Prostate gland (tissue), 2 donors: ENCODE results near the gene SLC27A6. TPM values are rescaled to one million over a fixed set of nuclear protein-coding genes. Genes with fewer than 3 reads are reported as not detected.

Source experiments
- DNase-seq: peaks from one replicate; pipeline ENCODE4 v3.0.0-alpha.2; 2019; ENCODE audit warnings: low spot score
- H3K27ac ChIP-seq, 2 donors: fragments of 200-600 bp; sonication (generic); 2 replicates each; pipeline ENCODE4 v1.5.1; 2017 to 2019
- H3K27me3 ChIP-seq: fragments of 200-600 bp; sonication (generic); replicated peaks from 2 replicates; pipeline ENCODE4 v1.5.1; 2019; ENCODE audit not compliant: insufficient read depth
- H3K36me3 ChIP-seq, 2 donors: fragments of 200-600 bp; sonication (generic); 1 replicate in 1 of 2; 2 replicates in 1 of 2; pipeline versions ENCODE4 v1.5.1 to v1.8.1; 2017 to 2019
- H3K4me1 ChIP-seq: fragments of 200-600 bp; sonication (generic); replicated peaks from 2 replicates; pipeline ENCODE4 v1.5.1; 2019
- H3K4me3 ChIP-seq, 2 donors: fragments of 200-600 bp; sonication (generic); 2 replicates each; pipeline ENCODE4 v1.5.1; 2017 to 2019
- H3K9me3 ChIP-seq: fragments of 200-600 bp; sonication (generic); 2 replicates; pipeline ENCODE4 v1.5.1; 2017
- POLR2A ChIP-seq: fragments of 450-650 bp; IDR thresholded peaks from one replicate; pipeline ENCODE4 v1.6.1; 2016; ENCODE audit warnings: antibody characterized with exemption, mild to moderate bottlenecking
- POLR2AphosphoS5 ChIP-seq: sonication (generic); formaldehyde crosslinking; IDR thresholded peaks from one replicate; pipeline ENCODE4 v1.6.1; 2017; ENCODE audit warnings: antibody characterized with exemption
- WGBS: methylation state at CpG from one replicate; pipeline ENCODE4 v1.1.5; 2018; 5-methylcytosine and 5-hydroxymethylcytosine counted together
- intact Hi-C: fragments of 100-400 bp; cut with DNase I; formaldehyde crosslinking; loops from one replicate; pipeline ENCODE4 v1.14.2; 2022
- total RNA-seq, 2 donors: library from RNA; depleted of rRNA; stranded (reverse); fragments of >200 nt; gene quantifications; one replicate each; pipeline ENCODE4 v1.1.0, GENCODE V29; 2016
- TF ChIP-seq, protein P1 (sequence below), 4 experiments: fragments of 200-600 bp in 2 of 4; fragments of 450-650 bp in 2 of 4; sonication (generic) in 2 of 4; IDR thresholded peaks; 1 replicate in 3 of 4; 2 replicates in 1 of 4; pipeline ENCODE4 v1.5.1; 2016 to 2019; ENCODE audit warnings: antibody characterized with exemption in 4 of 4, mild to moderate bottlenecking in 2 of 4, moderate library complexity in 2 of 4

Gene SLC27A6
- total RNA-seq, 2 donors from 2014 or later: 1.1 to 25.3 TPM

DNA sequence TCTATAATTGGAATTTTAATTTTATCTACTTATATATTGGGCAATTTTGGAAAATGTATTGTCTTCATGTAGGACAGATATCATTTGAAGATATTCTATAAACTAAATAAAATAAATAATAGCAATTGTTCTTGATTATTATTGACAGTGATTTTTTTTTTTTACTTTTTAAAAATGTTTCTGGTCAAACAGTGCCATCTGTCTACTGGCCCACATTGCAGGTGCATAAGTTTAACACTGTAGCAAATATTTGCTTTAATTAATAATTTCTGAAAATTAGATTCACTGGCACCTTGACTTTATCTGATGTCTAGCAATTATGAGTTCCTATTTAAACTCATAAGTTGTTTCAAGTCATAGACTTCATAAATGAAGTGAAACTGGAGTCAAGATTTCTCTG lies 88.2 kb downstream of the SLC27A6 start:
- DNase-seq: no peak
- Histone ChIP-seq H3K4me3 (no peak overlapping the region), H3K4me1 (no peaks in the 10 kb centered on the region), H3K9me3 (no peaks in the 10 kb centered on the region), H3K27me3 (no peaks in the 10 kb centered on the region), H3K36me3 (no peaks in the 10 kb centered on the region), H3K27ac (no peak overlapping the region)
- TF ChIP-seq, protein P1, sequence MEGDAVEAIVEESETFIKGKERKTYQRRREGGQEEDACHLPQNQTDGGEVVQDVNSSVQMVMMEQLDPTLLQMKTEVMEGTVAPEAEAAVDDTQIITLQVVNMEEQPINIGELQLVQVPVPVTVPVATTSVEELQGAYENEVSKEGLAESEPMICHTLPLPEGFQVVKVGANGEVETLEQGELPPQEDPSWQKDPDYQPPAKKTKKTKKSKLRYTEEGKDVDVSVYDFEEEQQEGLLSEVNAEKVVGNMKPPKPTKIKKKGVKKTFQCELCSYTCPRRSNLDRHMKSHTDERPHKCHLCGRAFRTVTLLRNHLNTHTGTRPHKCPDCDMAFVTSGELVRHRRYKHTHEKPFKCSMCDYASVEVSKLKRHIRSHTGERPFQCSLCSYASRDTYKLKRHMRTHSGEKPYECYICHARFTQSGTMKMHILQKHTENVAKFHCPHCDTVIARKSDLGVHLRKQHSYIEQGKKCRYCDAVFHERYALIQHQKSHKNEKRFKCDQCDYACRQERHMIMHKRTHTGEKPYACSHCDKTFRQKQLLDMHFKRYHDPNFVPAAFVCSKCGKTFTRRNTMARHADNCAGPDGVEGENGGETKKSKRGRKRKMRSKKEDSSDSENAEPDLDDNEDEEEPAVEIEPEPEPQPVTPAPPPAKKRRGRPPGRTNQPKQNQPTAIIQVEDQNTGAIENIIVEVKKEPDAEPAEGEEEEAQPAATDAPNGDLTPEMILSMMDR (IDR thresholded peaks at IDR 0.05): no peak
- TF ChIP-seq POLR2AphosphoS5 (no peak), POLR2A (no peak)
- intact Hi-C loops: no loop called here

DNA sequence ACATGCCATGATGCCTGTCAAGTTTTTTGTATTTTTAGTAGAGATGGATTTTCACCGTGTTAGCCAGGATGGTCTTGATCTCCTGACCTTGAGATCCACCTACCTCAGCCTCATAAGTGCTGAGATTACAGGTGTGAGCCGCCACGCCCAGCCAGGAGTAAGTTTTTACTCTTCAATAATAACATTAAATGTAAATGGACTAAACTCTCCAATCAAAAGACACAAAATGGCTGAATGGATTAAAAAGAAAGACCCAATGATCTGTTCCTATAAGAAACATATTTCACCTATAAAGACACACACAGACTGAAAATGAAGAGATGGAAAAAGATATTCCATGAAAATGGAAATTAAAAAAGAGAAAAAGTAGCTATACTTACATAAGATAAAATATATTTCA lies 92.0 kb downstream of the SLC27A6 start:
- WGBS: 90% methylated on average over 3 of the region's 3 CpGs
- intact Hi-C loops: loop anchor here (5.0 kb wide), 1 partner anchor 150 kb away; no protein-coding TSS in a partner anchor
- DNase-seq: no peak
- H3K36me3 ChIP-seq: no peaks in the 10 kb centered on the region
- no peaks in the 10 kb centered on the region for H3K9me3 ChIP-seq
- no peaks in the 10 kb centered on the region for H3K27me3 ChIP-seq
- no peak overlapping the region for H3K4me3 ChIP-seq
- no peak overlapping the region for H3K27ac ChIP-seq
- H3K4me1 ChIP-seq: no peaks in the 10 kb centered on the region
- TF ChIP-seq POLR2A (no peak), POLR2AphosphoS5 (no peak)
- TF ChIP-seq, protein P1 (IDR thresholded peaks at IDR 0.05): no peak

DNA sequence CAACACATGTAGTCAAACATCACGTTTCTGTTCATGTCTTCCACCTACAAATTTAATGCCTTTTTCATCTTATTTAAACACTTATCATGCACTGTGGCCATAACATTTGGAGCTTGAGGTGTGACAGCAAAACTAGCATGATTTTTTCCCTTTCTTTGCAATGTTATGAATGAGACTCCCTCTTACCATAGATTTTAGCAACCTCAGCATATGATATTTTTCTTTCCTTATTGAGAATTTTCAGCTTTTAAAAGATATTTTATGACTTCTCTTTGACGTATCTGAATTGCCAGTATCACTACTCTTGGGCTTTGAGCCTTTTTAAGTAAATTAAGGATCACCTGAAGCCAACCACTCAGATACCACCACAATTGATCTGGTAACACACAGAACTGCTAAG lies 96.6 kb downstream of the SLC27A6 start:
- no peaks in the 10 kb centered on the region for H3K27me3 ChIP-seq
- 70% methylated on average over 2 of the region's 2 CpGs for WGBS
- H3K4me1 ChIP-seq: no peaks in the 10 kb centered on the region
- no peak overlapping the region for H3K4me3 ChIP-seq
- no peaks in the 10 kb centered on the region for H3K9me3 ChIP-seq
- TF ChIP-seq POLR2AphosphoS5 (no peak), POLR2A (no peak)
- TF ChIP-seq, protein P1 (IDR thresholded peaks at IDR 0.05): no peak
- H3K36me3 ChIP-seq: no peaks in the 10 kb centered on the region
- intact Hi-C loops: no loop called here
- no peak for DNase-seq
- H3K27ac ChIP-seq: no peak overlapping the region

DNA sequence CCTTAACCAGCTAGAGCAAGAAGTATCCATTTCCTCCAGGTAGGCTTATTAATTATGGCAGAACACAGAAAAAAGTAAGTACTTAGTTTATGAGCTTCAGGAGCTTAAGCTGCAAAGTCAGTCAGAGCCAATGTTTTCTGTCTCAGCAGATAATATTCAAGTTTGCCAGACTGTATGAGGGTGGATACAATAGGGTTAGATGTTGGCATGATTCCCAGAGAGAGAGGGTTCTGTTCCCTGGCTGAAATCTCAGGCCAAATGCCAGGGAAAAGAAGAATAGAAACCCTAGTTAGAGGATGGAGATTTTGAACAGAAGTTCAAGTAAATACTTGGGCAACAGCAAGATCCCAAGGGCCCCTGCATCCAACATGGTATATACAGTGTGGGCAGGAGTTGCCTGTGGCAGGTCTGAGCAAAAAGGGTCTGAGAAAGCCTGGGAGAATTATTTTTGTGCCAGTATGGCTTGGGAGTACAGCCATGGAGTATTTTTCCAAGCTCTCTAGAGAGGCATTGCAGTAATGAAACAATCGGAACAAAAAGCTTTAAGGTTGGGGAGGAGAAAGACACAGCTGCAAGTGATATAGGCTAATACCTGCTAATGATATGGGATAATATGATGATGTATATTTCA lies 98.3 kb downstream of the SLC27A6 start:
- Histone ChIP-seq H3K9me3 (no peaks in the 10 kb centered on the region), H3K4me1 (no peaks in the 10 kb centered on the region), H3K4me3 (no peak overlapping the region), H3K27me3 (no peaks in the 10 kb centered on the region), H3K36me3 (no peaks in the 10 kb centered on the region), H3K27ac (no peak overlapping the region)
- intact Hi-C loops: no loop called here
- TF ChIP-seq, protein P1 (IDR thresholded peaks at IDR 0.05): no peak
- no peak for TF ChIP-seq POLR2A
- no peak for TF ChIP-seq POLR2AphosphoS5
- DNase-seq: peak; percentile 8
- WGBS: 39% methylated on average over 1 of the region's 1 CpG

DNA sequence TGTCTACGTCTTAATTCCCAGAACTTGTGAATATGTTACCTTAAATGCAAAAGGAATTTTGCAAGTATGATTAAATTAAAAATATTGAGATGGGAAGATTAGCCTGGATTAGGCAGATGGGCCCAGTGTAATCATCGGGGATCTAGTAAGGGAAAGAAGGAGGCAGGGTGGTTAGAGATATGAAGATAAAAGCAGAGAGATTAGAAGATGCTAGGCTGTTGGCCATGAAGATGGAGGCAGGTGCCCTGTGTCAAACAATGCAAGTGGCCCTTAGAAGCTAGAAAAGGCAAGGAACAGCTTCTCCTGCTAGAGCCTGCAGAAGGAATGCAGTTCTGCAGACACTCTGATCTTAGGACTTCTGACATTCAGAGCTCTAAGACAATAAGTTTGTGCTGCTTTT lies 100.4 kb downstream of the SLC27A6 start:
- 84% methylated on average over 2 of the region's 2 CpGs for WGBS
- no peak for DNase-seq
- H3K27me3 ChIP-seq: no peaks in the 10 kb centered on the region
- H3K36me3 ChIP-seq: no peaks in the 10 kb centered on the region
- H3K27ac ChIP-seq: no peak overlapping the region
- no peaks in the 10 kb centered on the region for H3K9me3 ChIP-seq
- TF ChIP-seq POLR2AphosphoS5: no peak
- TF ChIP-seq, protein P1 (IDR thresholded peaks at IDR 0.05): no peak
- no peak for TF ChIP-seq POLR2A
- H3K4me1 ChIP-seq: no peaks in the 10 kb centered on the region
- intact Hi-C loops: no loop called here
- no peak overlapping the region for H3K4me3 ChIP-seq
